Sigmoid colon (tissue), 7 donors: ENCODE data around the gene HIVEP3. TPM values are rescaled to one million over a fixed set of nuclear protein-coding genes. Genes with fewer than 3 reads are reported as not detected.

Experiments
- DNase-seq: peaks from one replicate; pipeline ENCODE4 v3.0.0-alpha.2; 2019
- H3K27ac ChIP-seq, 4 donors: fragments of 200-600 bp; sonication (generic); one replicate each; pipeline ENCODE4 v1.5.1; 2016 to 2019; ENCODE audit warnings: mild to moderate bottlenecking in 1 of 4
- H3K27me3 ChIP-seq, 3 donors: fragments of 200-600 bp; sonication (generic); one replicate each; pipeline ENCODE4 v1.5.1; 2019; ENCODE audit warnings: mild to moderate bottlenecking in 1 of 3
- H3K36me3 ChIP-seq, 4 donors: fragments of 200-600 bp; sonication (generic); one replicate each; pipeline ENCODE4 v1.5.1; 2016 to 2019
- H3K4me1 ChIP-seq, 4 donors: fragments of 200-600 bp; sonication (generic); one replicate each; pipeline ENCODE4 v1.5.1; 2017 to 2019
- H3K4me3 ChIP-seq, 4 donors: fragments of 200-600 bp; sonication (generic); one replicate each; pipeline ENCODE4 v1.5.1; 2017 to 2019; ENCODE audit warnings: mild to moderate bottlenecking in 2 of 4, moderate library complexity in 1 of 4
- H3K9me3 ChIP-seq, 4 donors: fragments of 200-600 bp in 3 of 4; sonication (generic) in 3 of 4; one replicate each; pipeline versions ENCODE4 v1.5.1 to v1.6.1; 2013 to 2019
- EP300 ChIP-seq, 4 donors: sonication (generic); formaldehyde crosslinking; IDR thresholded peaks; one replicate each; pipeline ENCODE4 v1.6.1; 2017; ENCODE audit warnings: antibody characterized with exemption in 4 of 4
- POLR2A ChIP-seq, 2 donors: fragments of 450-650 bp; IDR thresholded peaks; one replicate each; pipeline ENCODE4 v1.6.1; 2016; ENCODE audit warnings: antibody characterized with exemption in 2 of 2, mild to moderate bottlenecking in 2 of 2, moderate library complexity in 2 of 2
- POLR2AphosphoS5 ChIP-seq, 4 donors: sonication (generic); formaldehyde crosslinking; IDR thresholded peaks; one replicate each; pipeline ENCODE4 v1.6.1; 2017; ENCODE audit warnings: antibody characterized with exemption in 4 of 4
- WGBS, 2 donors: extraction: QIAGEN DNeasy Blood & Tissue Kit; methylation state at CpG; one replicate each; pipeline ENCODE4 v1.1.7; 2013; 5-methylcytosine and 5-hydroxymethylcytosine counted together
- intact Hi-C: fragments of 100-400 bp; cut with DNase I; formaldehyde crosslinking; loops from one replicate; pipeline ENCODE4 v1.15.1; 2023
- polyA plus RNA-seq, 3 donors: library from polyadenylated mRNA; stranded (reverse); fragments of 200-250 nt; gene quantifications; one replicate each; pipeline ENCODE4 v1.2.3, GENCODE V29; 2013
- total RNA-seq, 4 donors: library from RNA; depleted of rRNA; stranded (reverse); fragments of >200 nt; gene quantifications; one replicate each; pipeline ENCODE4 v1.1.0, GENCODE V29; 2016
- TF ChIP-seq, protein P1 (sequence below), 4 experiments: fragments of 450-650 bp in 3 of 4; fragments of 200-600 bp in 1 of 4; IDR thresholded peaks; one replicate each; pipeline ENCODE4 v1.5.1; 2016 to 2019; ENCODE audit warnings: antibody characterized with exemption in 4 of 4, mild to moderate bottlenecking in 3 of 4, moderate library complexity in 2 of 4
- donor health status: healthy with polysubstance abuse.
- donor health status: Bipolar disorder and iron deficiency.
- donor health status: healthy.

Gene HIVEP3
- total and polyA plus RNA-seq, 7 donors = 1.4 to 7.8 (median 3.2) TPM

DNA sequence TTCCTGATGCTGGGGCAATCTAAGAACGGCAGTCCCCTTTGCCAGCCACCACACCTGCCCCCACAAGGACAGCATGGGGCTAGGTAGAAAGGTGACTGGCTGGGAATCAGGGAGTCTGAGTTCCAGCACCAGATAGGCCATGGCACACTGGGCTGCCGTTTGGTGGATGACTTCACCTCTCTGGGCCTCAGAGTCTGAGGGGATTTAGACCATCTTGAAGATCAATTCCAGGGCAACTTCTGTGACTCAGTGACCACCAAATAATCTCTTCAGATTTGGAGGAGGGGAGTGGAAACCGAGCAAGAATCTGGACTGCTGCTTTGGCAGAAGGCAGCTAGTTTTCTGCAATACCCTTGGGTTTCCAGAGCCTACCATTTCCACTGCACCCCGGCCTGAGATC is 342.1 kb downstream of the HIVEP3 start:
- WGBS, 2 donors = 67 to 75% methylated on average over 4 of the region's 4 CpGs

GRCh38 chr1:41576206-41576605 is 342.5 kb downstream of the HIVEP3 start:
- 62 to 76% methylated on average over 3 of the region's 3 CpGs for WGBS, 2 donors
- no peak overlapping the region for H3K4me3 ChIP-seq
- no peaks in the 10 kb centered on the region for H3K36me3 ChIP-seq
- H3K27me3 ChIP-seq = no peaks in the 10 kb centered on the region
- H3K9me3 ChIP-seq = no peaks in the 10 kb centered on the region
- no peak for DNase-seq
- intact Hi-C loops = loop anchor here (10.0 kb wide), 1 partner anchor 209 kb away; no protein-coding TSS in a partner anchor
- TF ChIP-seq POLR2A (IDR thresholded peaks at IDR 0.05) = no peak
- no peak for TF ChIP-seq POLR2AphosphoS5 (IDR thresholded peaks at IDR 0.05)
- TF ChIP-seq, protein P1, sequence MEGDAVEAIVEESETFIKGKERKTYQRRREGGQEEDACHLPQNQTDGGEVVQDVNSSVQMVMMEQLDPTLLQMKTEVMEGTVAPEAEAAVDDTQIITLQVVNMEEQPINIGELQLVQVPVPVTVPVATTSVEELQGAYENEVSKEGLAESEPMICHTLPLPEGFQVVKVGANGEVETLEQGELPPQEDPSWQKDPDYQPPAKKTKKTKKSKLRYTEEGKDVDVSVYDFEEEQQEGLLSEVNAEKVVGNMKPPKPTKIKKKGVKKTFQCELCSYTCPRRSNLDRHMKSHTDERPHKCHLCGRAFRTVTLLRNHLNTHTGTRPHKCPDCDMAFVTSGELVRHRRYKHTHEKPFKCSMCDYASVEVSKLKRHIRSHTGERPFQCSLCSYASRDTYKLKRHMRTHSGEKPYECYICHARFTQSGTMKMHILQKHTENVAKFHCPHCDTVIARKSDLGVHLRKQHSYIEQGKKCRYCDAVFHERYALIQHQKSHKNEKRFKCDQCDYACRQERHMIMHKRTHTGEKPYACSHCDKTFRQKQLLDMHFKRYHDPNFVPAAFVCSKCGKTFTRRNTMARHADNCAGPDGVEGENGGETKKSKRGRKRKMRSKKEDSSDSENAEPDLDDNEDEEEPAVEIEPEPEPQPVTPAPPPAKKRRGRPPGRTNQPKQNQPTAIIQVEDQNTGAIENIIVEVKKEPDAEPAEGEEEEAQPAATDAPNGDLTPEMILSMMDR (IDR thresholded peaks at IDR 0.05) = no peak
- no peak for TF ChIP-seq EP300 (IDR thresholded peaks at IDR 0.05)
- no peaks in the 10 kb centered on the region for H3K4me1 ChIP-seq
- no peak overlapping the region for H3K27ac ChIP-seq

More for the DNA sequence above, 342.1 kb downstream of the HIVEP3 start:
- H3K27me3 ChIP-seq = no peaks in the 10 kb centered on the region
- intact Hi-C loops = loop anchor here (10.0 kb wide), 1 partner anchor 208 kb away; no protein-coding TSS in a partner anchor
- no peak for TF ChIP-seq POLR2AphosphoS5 (IDR thresholded peaks at IDR 0.05)
- TF ChIP-seq POLR2A (IDR thresholded peaks at IDR 0.05) = no peak
- TF ChIP-seq, protein P1 (IDR thresholded peaks at IDR 0.05) = no peak
- TF ChIP-seq EP300 (IDR thresholded peaks at IDR 0.05) = no peak
- no peaks in the 10 kb centered on the region for H3K4me1 ChIP-seq
- no peaks in the 10 kb centered on the region for H3K36me3 ChIP-seq
- no peak overlapping the region for H3K4me3 ChIP-seq
- DNase-seq = no peak
- no peaks in the 10 kb centered on the region for H3K9me3 ChIP-seq
- H3K27ac ChIP-seq = no peak overlapping the region

- Histone ChIP-seq H3K4me3 (no peak overlapping the region), H3K36me3 (no peaks in the 10 kb centered on the region), H3K27me3 (no peaks in the 10 kb centered on the region), H3K4me1 (no peaks in the 10 kb centered on the region), H3K27ac (no peak overlapping the region), H3K9me3 (no peaks in the 10 kb centered on the region)
- WGBS, 2 donors = 62 to 75% methylated on average over 5 of the region's 5 CpGs
- intact Hi-C loops = loop anchor here (2.0 to 10.0 kb wide), 2 partner anchors 210 to 598 kb away; no protein-coding TSS in a partner anchor
- TF ChIP-seq POLR2AphosphoS5 (IDR thresholded peaks at IDR 0.05) (no peak), POLR2A (IDR thresholded peaks at IDR 0.05) (no peak), EP300 (IDR thresholded peaks at IDR 0.05) (no peak)
- TF ChIP-seq, protein P1 (IDR thresholded peaks at IDR 0.05) = no peak
- no peak for DNase-seq
Observed at GRCh38 chr1:41574842-41575241, 343.9 kb downstream of the HIVEP3 start.

DNA sequence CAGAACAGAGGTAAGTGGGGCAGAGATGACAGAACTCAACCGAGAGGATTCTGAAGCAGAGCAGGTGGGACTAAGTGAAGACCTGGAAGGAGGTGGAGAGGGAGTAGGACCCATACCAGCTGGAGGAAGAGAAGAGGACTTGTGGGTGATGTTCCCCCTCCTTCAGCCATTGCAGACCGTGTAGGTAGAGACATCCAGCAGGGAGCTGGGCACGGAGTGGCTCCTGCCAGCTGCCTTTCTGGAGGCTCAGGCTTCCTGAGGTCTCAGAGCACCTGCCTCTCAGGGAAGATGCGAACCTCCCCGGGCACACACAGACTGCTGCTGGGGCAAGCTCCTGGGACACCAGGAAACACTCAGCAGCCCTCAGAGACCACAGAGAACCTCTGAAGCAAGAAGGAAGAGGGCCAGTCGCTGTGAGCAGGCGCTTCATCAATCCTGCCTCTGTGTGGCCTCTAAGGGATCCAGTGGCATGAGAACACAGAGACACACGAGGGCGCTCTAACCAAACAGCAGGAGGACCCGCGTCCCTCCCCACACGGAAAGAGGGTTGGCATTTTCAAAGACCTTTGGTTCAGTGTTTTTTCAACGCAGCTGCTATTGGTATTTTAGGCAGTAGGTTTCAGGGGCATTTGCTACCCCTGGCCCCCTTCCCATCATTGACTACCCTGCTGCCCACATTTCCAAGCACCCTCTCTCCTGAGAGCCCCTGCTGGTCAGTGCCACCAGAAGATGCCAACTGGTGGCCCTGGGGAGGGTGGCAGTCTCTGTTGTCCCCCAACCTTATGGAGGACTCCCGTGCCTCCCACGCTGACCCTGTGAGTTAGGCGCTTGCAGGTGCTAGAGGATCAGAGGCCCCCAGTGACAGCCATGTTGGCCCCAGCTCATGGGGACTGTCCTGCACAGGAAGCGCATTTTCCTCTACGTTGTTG is 344.7 kb downstream of the HIVEP3 start:
- Histone ChIP-seq H3K4me3 (no peak overlapping the region), H3K27ac (no peak overlapping the region), H3K4me1 (no peaks in the 10 kb centered on the region), H3K9me3 (no peaks in the 10 kb centered on the region), H3K27me3 (no peaks in the 10 kb centered on the region), H3K36me3 (no peaks in the 10 kb centered on the region)
- 30% methylated on average over 18 of the region's 18 CpGs for WGBS, 2 donors
- intact Hi-C loops = loop anchor here (2.0 to 10.0 kb wide), 2 partner anchors 211 to 599 kb away; no protein-coding TSS in a partner anchor
- peak; percentile 81 for DNase-seq
- no peak for TF ChIP-seq POLR2AphosphoS5 (IDR thresholded peaks at IDR 0.05)
- TF ChIP-seq, protein P1 (IDR thresholded peaks at IDR 0.05) = peak; percentile 54 to 77 (median 76)
